Measurements from ENCODE around the gene RNF130.
"Not testable (repeated sequence)": the region's sequence is repeated elsewhere in the genome, so short reads cannot be mapped to it uniquely, and the experiment has no call there.

The RNF130 gene

GRCh38 chr5:179960204-179960831 is 111.2 kb downstream of the RNF130 start:
- DNase-seq = no peak

DNA sequence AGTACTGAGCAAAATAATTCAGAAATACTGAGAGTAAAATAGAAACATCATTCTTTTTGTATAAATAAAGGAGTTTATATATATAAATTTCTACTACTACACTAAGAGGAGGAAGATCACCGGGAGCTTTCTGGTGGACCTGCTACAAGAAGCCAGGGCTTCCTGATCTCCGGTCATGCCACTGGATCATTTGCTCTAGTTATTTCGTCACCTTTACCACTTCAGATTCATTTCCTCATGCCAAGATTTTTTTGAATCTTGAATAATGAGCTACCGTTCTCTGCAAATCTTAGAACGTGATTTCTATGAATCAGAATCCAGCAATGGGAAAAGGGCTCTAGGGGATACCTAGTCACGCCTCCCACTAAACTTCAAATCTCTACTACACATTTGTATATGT is 111.9 kb downstream of the RNF130 start:
- DNase-seq = no peak

DNA sequence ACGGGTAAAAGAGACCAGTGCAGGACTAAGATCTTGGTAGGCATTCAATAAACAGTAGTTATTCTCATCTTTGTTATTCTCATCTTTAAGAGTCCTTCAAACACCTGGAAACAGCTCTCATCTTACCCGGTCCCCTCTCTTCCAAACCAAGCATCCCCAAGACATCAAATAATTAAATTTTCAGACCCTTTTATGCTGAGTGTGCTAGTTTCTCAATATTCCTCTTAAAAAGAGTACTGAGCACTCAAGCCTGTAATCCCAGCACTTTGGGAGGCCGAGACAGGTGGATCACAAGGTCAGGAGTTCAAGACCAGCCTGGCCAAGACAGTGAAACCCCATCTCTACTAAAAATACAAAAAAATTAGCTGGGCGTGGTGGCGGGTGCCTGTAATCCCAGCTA is 112.4 kb downstream of the RNF130 start:
- not testable (repeated sequence) for DNase-seq

DNA sequence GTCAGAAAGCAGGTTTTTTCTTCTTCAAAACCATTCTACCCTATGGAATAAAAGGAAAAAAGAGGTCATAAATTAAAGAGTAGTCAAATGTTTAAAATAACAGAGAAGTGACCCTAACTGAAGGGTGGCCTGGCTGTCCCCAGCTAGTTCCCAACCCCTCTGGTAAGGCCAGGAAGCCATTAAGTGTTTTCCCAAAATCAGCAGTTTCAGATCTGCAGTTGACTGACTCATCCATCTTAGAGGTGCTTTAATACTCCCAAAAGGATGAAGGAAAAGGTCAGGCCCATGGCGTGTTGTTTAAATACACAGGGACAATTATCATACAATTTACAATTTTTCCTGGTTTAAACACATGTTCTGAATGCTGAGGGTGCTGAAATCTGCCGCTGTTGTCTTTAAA is 115.9 kb downstream of the RNF130 start:
- no peak for DNase-seq

GRCh38 chr5:179955062-179955461 is 116.5 kb downstream of the RNF130 start:
- no peak for DNase-seq

GRCh38 chr5:179954434-179954833 is 117.1 kb downstream of the RNF130 start:
- DNase-seq = no peak

DNA sequence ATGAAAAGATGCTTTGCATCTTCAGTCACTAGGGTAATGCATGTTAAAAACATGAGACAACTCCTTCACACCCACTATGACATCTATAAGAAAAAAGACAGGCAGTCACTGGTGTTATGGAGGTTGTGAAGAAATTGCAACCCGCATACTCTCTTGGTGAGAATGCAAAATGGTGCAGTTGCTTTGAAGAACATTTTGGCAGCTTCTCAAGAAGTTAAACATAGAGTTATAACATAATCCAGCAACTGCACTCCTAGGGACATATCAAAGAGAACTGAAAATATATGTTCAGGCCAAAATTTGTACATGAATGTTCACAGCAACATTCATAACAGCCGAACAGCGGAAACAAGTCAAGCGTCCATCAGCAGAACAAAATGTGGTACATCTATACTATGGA is 117.6 kb downstream of the RNF130 start:
- no peak for DNase-seq

- no peak for DNase-seq
Measured at GRCh38 chr5:179936976-179937681, 134.4 kb downstream of the RNF130 start.

DNA sequence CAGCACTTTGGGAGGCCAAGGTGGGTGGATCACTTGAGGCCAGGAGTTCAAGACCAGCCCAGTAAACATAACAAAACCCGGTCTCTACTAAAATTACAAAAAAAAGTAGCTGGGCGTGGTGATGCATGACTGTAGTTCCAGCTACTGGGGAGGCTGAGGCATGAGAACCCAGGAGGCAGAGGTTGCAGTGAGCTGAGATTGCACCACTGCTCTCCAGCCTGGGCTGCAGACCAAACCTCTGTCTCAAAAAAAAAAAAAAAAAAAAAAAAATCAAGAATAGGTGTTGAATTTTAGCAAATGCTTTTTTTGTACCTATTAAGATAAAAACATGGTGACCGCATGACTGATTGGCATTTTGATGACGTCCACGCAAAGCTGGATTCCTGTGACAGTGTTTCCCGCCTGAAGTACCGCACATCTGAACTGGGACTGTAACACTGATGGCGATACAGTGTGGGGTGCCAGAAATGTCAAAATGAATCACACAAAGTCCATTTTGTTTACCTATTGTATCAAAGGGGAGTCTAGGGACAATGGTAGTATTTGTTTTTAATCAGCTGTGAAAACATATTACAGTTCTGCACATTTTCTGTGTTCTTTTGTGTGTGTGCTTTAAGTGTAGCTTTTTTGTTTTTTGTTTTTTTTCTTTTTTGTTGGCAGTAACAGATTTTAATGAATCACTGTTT is 140.6 kb downstream of the RNF130 start:
- DNase-seq = no peak

DNA sequence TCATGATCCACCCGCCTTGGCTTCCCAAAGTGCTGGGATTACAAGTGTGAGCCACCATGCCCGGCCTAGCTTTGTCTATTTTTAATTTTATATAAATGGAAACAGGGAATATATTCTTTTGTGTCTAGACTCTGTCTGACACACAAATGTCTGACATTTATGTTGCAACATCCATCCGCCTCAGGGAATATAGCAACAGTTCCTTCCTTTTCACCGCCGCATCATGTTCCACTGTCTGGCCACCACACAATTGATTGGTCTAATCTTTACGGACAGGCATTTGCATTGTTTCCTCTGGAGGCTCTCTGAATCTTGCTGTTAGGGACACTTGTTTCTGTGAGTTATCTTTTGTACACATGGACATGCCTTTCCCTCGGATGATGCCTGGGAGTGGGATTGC is 143.7 kb downstream of the RNF130 start:
- DNase-seq = peak; percentile 11

DNA sequence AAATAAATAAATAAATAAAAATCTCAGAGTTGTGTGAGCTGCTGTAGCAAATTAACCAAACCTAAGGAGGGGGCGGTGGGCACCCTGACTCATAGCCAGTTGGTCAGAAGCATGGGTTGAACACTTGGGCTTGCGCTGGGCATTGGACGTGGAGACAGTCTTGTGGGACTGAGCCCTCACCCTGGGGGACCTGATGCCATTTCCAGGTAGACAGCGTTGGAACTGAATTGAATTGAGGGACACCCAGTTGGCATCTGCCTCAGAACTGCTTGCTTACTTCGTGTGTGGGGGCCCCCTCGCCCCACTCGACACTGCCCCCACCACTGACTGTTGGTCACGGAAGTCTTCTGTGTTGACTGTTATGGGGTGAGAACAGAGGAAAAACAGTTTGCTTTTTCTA is 144.9 kb downstream of the RNF130 start:
- DNase-seq = peak; percentile 30

DNA sequence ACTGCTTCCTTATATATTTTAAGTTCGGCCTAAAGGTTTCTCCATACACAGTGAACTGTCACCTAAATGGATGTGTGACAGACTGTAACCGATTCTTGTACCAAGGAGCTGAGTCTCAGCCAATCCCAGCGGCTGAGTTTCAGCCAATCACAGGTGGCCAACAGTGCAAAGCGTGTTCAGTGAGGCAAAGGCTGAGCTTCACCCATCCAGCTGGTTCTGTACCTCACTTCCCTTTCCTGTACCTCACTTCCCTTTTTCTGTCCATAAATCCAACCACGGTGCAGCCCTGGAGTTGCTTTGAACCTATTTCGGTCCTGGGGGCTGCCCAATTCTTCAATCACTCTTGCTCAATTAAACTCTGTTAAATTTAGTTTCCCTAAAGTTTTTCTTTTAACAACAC is 148.1 kb downstream of the RNF130 start:
- peak; percentile 33 for DNase-seq

GRCh38 chr5:179920175-179920574 is 151.4 kb downstream of the RNF130 start:
- DNase-seq = peak; percentile 46

GRCh38 chr5:179919487-179920060 is 152.0 kb downstream of the RNF130 start:
- peak; percentile 53 for DNase-seq

DNA sequence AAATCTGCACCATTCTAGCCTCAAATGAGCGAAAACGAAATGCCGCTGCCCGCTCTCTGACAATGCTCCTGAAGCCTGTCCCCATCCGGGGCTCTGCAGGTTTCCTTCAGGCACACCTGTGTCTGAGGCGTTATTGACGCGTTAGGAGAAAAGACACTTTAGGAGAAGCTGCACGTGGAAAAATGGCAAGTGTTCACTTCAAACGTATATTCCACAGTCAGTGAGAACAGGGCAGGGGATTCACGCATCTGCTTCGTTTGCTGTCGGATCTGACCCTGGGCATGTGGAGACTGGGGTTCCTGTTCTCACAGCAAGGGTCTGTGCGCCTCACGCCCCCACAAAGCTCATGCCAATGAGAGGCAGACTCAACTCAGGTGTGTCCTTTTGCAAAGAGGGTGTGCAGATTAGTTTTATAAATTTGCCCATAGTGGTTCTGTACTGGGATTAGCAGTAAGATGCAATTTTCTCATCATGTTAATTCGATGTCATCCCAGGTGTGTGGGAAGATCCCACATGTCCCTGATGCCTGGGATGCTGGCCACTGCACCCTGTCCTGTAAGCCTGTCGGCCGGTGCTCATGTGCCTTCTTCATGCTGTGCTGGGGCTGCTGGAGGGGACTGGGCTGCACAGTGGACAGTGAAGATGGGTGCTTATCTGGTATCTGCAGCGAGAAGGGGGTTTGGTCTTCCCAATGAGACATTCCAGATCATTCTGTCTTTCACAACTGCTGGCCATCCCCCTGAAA is 152.6 kb downstream of the RNF130 start:
- DNase-seq = peak; percentile 30

DNA sequence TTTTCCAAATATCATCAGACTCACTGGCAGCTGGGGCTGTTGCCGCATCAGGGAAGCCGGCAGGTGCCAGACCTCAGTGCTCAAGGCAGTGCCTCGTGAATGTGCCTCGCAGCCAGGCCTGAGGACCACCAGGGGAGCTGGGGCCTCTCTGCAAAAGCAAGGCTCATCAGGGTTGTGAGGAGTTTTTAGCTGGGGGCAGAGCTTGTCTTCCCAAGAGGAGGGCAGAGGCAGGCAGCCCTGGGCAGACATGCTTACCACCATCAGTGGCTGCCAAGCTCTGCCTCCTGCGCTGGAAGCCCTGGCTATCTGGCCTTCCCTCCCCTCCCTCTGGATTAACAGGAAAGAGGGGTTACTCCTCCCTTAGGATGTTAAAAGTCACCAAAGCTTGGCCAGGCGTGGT is 155.0 kb downstream of the RNF130 start:
- DNase-seq = peak; percentile 45

DNA sequence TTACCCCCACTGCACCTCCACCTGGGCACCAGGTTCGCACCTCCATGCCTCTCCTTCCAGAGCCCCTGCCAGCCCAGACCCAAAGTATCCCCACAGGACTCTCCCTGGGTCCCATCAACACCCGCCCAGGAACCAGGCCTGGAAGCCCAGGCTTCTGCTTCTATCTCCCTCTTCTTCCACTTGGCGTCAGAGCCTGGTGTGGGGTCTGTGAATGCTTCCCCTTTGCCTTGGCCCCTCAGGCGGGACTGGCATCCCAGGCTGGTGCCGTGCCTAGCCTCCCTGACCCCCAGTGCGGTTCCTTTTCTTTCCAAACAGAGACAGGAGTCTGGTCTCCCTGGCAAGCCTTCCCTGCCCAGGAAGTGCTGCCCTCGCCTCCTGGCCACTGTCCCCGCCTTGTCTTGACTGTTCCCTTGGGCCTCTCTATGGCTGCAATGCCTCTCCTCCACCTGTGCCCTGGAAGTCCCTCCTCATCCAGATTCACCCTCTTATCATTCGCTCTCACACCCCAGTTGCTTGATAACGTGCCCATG is 156.1 kb downstream of the RNF130 start:
- DNase-seq = no peak

GRCh38 chr5:179914032-179914755 is 157.4 kb downstream of the RNF130 start:
- DNase-seq = peak; percentile 53

DNA sequence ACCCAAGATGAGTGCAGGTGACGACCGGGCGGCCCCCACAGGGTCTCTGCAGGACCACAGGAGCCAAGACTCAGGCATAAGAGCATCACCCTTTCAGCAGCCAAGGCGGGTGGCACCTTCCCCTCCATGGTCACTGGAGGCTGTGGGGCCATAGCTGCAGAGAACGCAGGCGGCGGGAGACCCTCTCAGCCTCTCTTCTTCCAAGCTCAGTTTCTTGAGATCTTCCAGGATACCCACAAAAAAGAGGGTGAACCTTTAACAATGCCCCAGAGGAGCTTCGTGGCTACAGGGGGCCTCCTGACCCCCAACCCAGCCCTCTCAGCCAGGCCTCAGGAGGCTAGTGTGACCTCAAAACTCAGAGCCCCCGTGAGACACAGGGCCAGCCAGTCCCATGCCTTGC is 158.1 kb downstream of the RNF130 start:
- no peak for DNase-seq

- DNase-seq = no peak
Measured at GRCh38 chr5:179912951-179913350, 158.6 kb downstream of the RNF130 start.

GRCh38 chr5:179912386-179912785 is 159.2 kb downstream of the RNF130 start:
- DNase-seq = no peak

DNA sequence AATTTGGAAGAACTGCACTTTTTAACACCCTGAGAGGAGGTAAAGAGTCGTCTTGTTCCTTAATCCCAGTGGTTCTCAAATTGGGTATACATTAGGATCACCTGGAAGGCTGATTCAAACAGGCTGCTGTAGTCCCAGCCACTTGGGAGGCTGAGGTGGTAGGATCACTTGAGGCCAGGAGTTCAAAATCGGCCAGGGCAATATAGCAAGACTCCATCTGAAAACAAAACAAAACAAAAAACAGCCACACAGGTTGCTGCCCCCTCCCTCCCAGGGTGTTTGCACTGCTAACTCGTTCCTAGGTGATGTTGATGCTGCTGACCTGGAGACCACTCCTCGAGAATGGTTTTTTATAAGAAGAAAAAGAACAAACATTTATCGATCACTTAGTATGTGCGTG is 162.3 kb downstream of the RNF130 start:
- DNase-seq = no peak

All from activated CD8-positive, alpha-beta memory T cell treated with anti-CD3 and anti-CD28 coated beads for 24 hours (primary cell).